Measurements from ENCODE around the gene VIT. TPM values are rescaled to one million over a fixed set of nuclear protein-coding genes. Genes with fewer than 3 reads are reported as not detected.

Gene VIT
- total RNA-seq, 1 donor from 2014 or later: not detected

- peaks cover 23% of the 10 kb centered on the region for H3K27me3 Mint-ChIP-seq (ENCODE audit: insufficient read depth)
- intact Hi-C loops (cut with micrococcal nuclease): loop anchor here (5.0 to 10.0 kb wide), 2 partner anchors 192 to 296 kb away; partner anchors contain the start of genes FEZ2, GPATCH11 and HEATR5B
Measured at GRCh38 chr2:36789181-36789804, 92.8 kb downstream of the VIT start.

DNA sequence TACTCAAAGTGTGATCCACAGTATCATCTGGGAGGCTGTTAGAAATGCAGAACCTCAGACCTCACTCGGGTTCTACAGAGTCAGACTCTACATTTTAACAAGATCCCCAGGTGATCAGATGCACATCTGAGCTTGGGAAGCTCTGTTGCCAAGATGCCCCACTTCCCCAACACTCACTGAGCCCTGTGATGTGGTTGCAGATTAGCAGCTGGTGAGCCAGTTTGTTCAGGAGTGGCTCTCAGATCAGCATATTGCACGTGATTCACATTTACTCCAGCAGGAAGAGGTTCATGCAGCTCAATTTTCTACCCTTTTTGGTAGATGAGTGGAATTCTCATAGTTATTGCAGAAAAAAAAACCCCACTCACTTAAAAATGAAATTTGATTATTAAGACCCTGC is 96.4 kb downstream of the VIT start:
- intact Hi-C loops (cut with micrococcal nuclease): no loop called here
- no peak for DNase-seq (ENCODE audit: low spot score)
- Mint-ChIP-seq H3K4me1 (ENCODE audit: low read depth) (no peaks in the 10 kb centered on the region), H3K27me3 (ENCODE audit: insufficient read depth) (peaks cover 27% of the 10 kb centered on the region), H3K9me3 (no peaks in the 10 kb centered on the region), H3K4me3 (no peak overlapping the region), H3K36me3 (ENCODE audit: low read depth) (no peaks in the 10 kb centered on the region), H3K27ac (no peak overlapping the region)

More at GRCh38 chr2:36789181-36789804, 92.8 kb downstream of the VIT start:
- H3K4me3 Mint-ChIP-seq: no peak overlapping the region
- no peak for DNase-seq (ENCODE audit: low spot score)
- no peak overlapping the region for H3K27ac Mint-ChIP-seq
- no peaks in the 10 kb centered on the region for H3K4me1 Mint-ChIP-seq (ENCODE audit: low read depth)
- no peaks in the 10 kb centered on the region for H3K9me3 Mint-ChIP-seq
- no peaks in the 10 kb centered on the region for H3K36me3 Mint-ChIP-seq (ENCODE audit: low read depth)

DNA sequence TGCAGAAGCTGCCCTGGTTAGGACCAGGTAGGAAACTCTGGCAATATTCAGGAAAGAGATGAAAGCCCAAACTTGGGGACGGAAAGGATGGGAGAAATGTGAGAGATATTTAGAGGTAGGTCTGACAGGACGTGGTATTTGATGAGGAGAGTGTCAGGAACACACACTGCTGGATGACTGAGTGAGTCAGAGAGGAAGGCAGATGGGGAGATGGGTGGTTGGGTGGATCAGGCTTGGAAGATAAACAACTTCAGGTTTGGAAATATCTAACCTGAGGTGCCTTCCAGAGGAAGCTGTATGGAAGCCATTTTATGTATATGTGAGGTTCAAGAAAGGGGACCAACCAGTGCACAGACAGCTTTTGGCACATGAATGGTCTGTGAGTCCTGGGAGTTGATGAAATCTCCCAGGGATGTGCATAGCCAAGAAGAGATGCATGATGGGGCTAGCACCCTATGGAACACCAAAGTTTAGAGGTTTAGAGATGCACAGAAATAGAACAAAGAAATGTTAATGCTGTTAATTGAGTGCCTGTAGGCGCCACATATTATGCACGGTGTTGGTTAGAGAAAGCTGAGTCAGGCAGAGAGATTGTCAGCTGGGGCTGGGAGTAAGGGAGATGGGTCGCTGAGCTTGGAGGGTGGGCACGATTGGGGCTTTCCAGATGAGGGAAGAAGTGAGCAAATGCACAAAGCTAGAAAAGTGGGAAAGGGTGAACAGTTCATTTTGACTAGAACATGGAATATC is 101.0 kb downstream of the VIT start:
- no peaks in the 10 kb centered on the region for H3K36me3 Mint-ChIP-seq (ENCODE audit: low read depth)
- H3K4me1 Mint-ChIP-seq (ENCODE audit: low read depth): peaks cover 17% of the 10 kb centered on the region
- DNase-seq (ENCODE audit: low spot score): no peak
- H3K27me3 Mint-ChIP-seq (ENCODE audit: insufficient read depth): peaks cover 12% of the 10 kb centered on the region
- intact Hi-C loops (cut with micrococcal nuclease): no loop called here
- no peak overlapping the region for H3K4me3 Mint-ChIP-seq
- no peak overlapping the region for H3K27ac Mint-ChIP-seq
- no peaks in the 10 kb centered on the region for H3K9me3 Mint-ChIP-seq

DNA sequence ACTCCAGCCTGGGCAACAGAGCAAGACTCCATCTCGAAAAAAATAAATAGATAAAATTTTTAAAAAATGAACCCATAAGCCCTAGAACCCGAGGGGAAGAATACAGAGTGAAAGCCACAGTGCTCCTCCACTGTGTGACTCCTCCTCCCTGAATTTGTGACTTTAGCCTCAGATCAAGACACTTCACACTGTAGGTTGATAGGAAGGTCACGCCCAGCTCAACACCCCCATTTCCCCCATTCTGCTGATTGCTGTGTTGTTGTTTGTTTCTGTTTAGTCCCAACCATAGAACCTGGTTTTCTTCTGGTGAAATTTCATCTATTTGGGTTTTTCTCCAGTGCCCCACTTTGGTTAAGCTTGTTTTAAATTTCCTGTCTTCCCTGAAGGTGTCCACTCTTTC is 102.2 kb downstream of the VIT start:
- no peaks in the 10 kb centered on the region for H3K9me3 Mint-ChIP-seq
- peaks cover 12% of the 10 kb centered on the region for H3K27me3 Mint-ChIP-seq (ENCODE audit: insufficient read depth)
- H3K4me1 Mint-ChIP-seq (ENCODE audit: low read depth): peaks cover 17% of the 10 kb centered on the region
- H3K36me3 Mint-ChIP-seq (ENCODE audit: low read depth): no peaks in the 10 kb centered on the region
- no peak overlapping the region for H3K4me3 Mint-ChIP-seq
- DNase-seq (ENCODE audit: low spot score): no peak
- no peak overlapping the region for H3K27ac Mint-ChIP-seq
- intact Hi-C loops (cut with micrococcal nuclease): no loop called here

DNA sequence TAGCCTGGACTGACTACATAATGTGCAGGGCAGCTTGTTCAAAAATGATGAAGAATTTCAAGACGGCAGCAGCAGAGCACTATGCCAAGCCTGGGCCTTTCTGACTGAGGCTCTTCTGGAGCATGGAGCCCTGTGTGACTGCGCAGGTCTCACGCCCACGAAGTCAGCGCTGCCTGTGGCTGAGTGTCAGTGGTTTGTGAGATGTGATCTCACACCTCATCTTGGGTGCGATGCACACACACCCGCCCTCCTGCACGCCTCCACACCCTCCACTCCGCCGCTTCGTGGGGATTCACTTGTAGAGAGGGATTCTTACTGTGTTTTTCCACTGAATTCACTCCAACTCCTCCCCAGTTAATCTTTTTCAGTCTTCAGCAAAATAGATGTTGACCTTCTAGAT is 103.9 kb downstream of the VIT start:
- Mint-ChIP-seq H3K27me3 (ENCODE audit: insufficient read depth) (peaks cover 8% of the 10 kb centered on the region), H3K4me1 (ENCODE audit: low read depth) (peaks cover 17% of the 10 kb centered on the region), H3K27ac (peak overlapping the region; percentile 52), H3K9me3 (no peaks in the 10 kb centered on the region), H3K4me3 (no peak overlapping the region), H3K36me3 (ENCODE audit: low read depth) (no peaks in the 10 kb centered on the region)
- intact Hi-C loops (cut with micrococcal nuclease): loop anchor here (1.0 to 5.0 kb wide), 2 partner anchors 87 to 284 kb away; partner anchors contain the start of genes GPATCH11 and HEATR5B
- no peak for DNase-seq (ENCODE audit: low spot score)

- Mint-ChIP-seq H3K36me3 (ENCODE audit: low read depth) (no peaks in the 10 kb centered on the region), H3K27ac (peak overlapping the region; percentile 52), H3K4me1 (ENCODE audit: low read depth) (peaks cover 17% of the 10 kb centered on the region), H3K27me3 (ENCODE audit: insufficient read depth) (peaks cover 3% of the 10 kb centered on the region), H3K4me3 (no peak overlapping the region), H3K9me3 (no peaks in the 10 kb centered on the region)
- intact Hi-C loops (cut with micrococcal nuclease): loop anchor here (5.0 kb wide), 1 partner anchor 86 kb away; no protein-coding TSS in a partner anchor
- no peak for DNase-seq (ENCODE audit: low spot score)
Measured at GRCh38 chr2:36801088-36801487, 104.6 kb downstream of the VIT start.

- no peaks in the 10 kb centered on the region for H3K27me3 Mint-ChIP-seq (ENCODE audit: insufficient read depth)
- intact Hi-C loops (cut with micrococcal nuclease): loop anchor here (5.0 kb wide), 1 partner anchor 84 kb away; no protein-coding TSS in a partner anchor
Measured at GRCh38 chr2:36802952-36803351, 106.4 kb downstream of the VIT start.

DNA sequence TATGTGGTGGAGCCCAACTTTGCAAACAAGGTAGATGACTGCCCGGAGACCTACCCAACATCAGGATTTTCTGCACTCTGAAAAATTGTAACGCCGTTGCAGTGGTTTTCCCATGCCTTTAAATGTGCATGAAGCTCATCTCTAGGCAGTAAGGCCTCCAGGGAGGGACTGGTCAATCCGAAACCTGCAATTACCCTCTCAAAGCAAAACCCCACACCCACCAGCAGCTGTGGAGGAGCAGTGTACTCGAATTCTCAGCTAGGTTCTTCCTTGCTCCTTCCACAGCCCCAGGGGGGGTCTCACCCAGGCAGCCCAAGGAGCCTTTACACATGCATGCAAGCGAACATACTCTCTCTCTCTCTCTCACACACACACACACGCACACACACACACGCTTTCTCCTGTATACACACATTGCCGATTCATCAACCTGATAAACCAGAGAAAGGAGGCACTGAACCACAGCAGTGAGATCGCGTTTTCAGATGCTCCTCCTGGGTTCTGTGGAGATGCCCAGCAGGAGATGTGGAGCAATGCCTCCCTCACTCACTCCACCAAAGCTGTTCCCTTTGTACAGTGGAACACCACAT is 109.2 kb downstream of the VIT start:
- DNase-seq (ENCODE audit: low spot score): no peak
- Mint-ChIP-seq H3K36me3 (ENCODE audit: low read depth) (no peaks in the 10 kb centered on the region), H3K27ac (no peak overlapping the region), H3K4me1 (ENCODE audit: low read depth) (peaks cover 5% of the 10 kb centered on the region), H3K4me3 (no peak overlapping the region), H3K27me3 (ENCODE audit: insufficient read depth) (no peaks in the 10 kb centered on the region), H3K9me3 (no peaks in the 10 kb centered on the region)
- intact Hi-C loops (cut with micrococcal nuclease): no loop called here

More at GRCh38 chr2:36802952-36803351, 106.4 kb downstream of the VIT start:
- Mint-ChIP-seq H3K4me1 (ENCODE audit: low read depth) (peaks cover 17% of the 10 kb centered on the region), H3K36me3 (ENCODE audit: low read depth) (no peaks in the 10 kb centered on the region), H3K9me3 (no peaks in the 10 kb centered on the region), H3K27ac (no peak overlapping the region), H3K4me3 (no peak overlapping the region)
- DNase-seq (ENCODE audit: low spot score): no peak

DNA sequence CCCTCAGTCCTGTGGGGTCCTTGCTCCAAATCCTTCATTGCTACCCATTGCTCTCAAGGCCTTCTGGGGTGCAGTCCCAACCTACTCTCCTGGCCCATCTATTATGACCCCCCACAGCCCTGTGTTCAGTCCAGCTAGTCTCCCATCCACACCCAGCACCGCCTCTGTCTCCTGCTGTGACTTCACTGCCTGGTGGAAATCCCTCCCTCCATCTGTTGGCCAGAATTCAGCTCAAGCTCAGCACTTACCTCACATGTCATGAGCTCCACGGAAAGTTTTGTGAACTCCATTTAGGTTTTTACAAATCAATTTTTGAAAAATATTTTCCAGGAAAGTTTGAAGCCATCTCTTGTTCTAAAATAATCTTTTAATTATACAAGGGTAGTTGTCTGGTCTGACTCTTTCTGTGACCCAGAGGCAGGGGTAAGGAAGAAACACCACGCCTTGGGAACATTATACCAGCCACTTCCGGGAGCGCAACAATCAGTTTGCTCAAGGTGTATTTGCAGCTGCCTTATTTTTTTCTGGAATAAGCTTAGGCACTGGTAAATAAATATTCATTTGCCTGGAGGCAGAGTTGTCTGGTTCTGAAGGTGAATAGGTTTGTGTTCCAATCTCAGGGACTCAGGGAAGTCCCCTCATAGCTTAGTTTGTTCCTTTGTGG is 110.8 kb downstream of the VIT start:
- H3K36me3 Mint-ChIP-seq (ENCODE audit: low read depth): no peaks in the 10 kb centered on the region
- no peak overlapping the region for H3K27ac Mint-ChIP-seq
- H3K27me3 Mint-ChIP-seq (ENCODE audit: insufficient read depth): no peaks in the 10 kb centered on the region
- H3K9me3 Mint-ChIP-seq: no peaks in the 10 kb centered on the region
- intact Hi-C loops (cut with micrococcal nuclease): no loop called here
- H3K4me1 Mint-ChIP-seq (ENCODE audit: low read depth): no peaks in the 10 kb centered on the region
- H3K4me3 Mint-ChIP-seq: no peak overlapping the region
- DNase-seq (ENCODE audit: low spot score): no peak

DNA sequence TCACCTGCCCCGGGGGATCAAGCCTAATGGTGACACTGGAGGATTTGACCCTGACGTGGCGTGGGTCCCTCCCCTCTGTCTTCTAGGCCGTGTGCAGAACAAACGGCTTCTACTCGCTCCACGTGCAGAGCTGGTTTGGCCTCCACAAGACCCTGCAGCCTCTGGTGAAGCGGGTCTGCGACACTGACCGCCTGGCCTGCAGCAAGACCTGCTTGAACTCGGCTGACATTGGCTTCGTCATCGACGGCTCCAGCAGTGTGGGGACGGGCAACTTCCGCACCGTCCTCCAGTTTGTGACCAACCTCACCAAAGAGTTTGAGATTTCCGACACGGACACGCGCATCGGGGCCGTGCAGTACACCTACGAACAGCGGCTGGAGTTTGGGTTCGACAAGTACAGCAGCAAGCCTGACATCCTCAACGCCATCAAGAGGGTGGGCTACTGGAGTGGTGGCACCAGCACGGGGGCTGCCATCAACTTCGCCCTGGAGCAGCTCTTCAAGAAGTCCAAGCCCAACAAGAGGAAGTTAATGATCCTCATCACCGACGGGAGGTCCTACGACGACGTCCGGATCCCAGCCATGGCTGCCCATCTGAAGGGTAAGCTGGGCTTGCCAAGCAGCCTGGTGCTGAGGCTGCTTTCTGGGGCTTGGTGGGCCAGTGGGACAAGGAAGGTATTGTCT is 112.0 kb downstream of the VIT start:
- no peak overlapping the region for H3K27ac Mint-ChIP-seq
- H3K27me3 Mint-ChIP-seq (ENCODE audit: insufficient read depth): no peaks in the 10 kb centered on the region
- H3K4me3 Mint-ChIP-seq: no peak overlapping the region
- no peaks in the 10 kb centered on the region for H3K4me1 Mint-ChIP-seq (ENCODE audit: low read depth)
- no peak for DNase-seq (ENCODE audit: low spot score)
- H3K9me3 Mint-ChIP-seq: no peaks in the 10 kb centered on the region
- H3K36me3 Mint-ChIP-seq (ENCODE audit: low read depth): no peaks in the 10 kb centered on the region
- intact Hi-C loops (cut with micrococcal nuclease): no loop called here

DNA sequence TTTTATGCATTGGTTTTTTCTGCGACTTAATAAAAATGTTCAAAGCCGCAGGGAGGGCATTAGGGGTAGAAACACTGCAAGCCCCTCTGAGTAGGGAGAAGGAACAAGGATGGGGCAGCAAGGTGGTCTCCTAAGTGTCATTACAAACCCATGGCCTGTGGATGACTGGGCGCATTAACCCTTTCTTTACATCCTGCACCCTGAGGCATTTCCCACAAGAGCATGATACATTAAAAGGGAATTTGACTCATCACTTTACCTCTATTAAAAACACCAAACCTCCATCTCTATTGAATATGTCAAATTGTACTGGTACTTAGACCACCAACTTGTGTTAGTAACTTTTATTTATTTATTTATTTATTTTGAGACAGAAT is 112.5 kb downstream of the VIT start:
- DNase-seq (ENCODE audit: low spot score): no peak
- Mint-ChIP-seq H3K27me3 (ENCODE audit: insufficient read depth) (no peaks in the 10 kb centered on the region), H3K4me3 (no peak overlapping the region), H3K4me1 (ENCODE audit: low read depth) (no peaks in the 10 kb centered on the region), H3K36me3 (ENCODE audit: low read depth) (no peaks in the 10 kb centered on the region), H3K9me3 (no peaks in the 10 kb centered on the region), H3K27ac (no peak overlapping the region)
- intact Hi-C loops (cut with micrococcal nuclease): no loop called here

GRCh38 chr2:36811071-36811470 is 114.6 kb downstream of the VIT start:
- no peak overlapping the region for H3K4me3 Mint-ChIP-seq
- intact Hi-C loops (cut with micrococcal nuclease): no loop called here
- no peaks in the 10 kb centered on the region for H3K9me3 Mint-ChIP-seq
- no peak for DNase-seq (ENCODE audit: low spot score)
- no peak overlapping the region for H3K27ac Mint-ChIP-seq
- no peaks in the 10 kb centered on the region for H3K4me1 Mint-ChIP-seq (ENCODE audit: low read depth)
- H3K36me3 Mint-ChIP-seq (ENCODE audit: low read depth): no peaks in the 10 kb centered on the region
- H3K27me3 Mint-ChIP-seq (ENCODE audit: insufficient read depth): no peaks in the 10 kb centered on the region

Measured in activated T-helper 1 cell treated with anti-CD3 and anti-CD28 coated beads, Interleukin-12 subunit alpha, Interleukin-12 subunit beta, Interleukin-2, Interleukin-4 antibody, amounts not matched to agents 30 ng/mL and 10 ng/mL and 1 ng/mL, durations not matched to agents 14 hours and 24 hours and 36 hours (primary cell).